HepG2 (cell line): ENCODE data around the gene RAD54L. TPM values are rescaled to one million over a fixed set of nuclear protein-coding genes. Genes with fewer than 3 reads are reported as not detected.

Experiments
- ATAC-seq: fragments of 200-7000 bp; cut with Tn5 transposase; 3 replicates; pipeline ENCODE4 v1.9.1; 2020; ENCODE audit warnings: mild to moderate bottlenecking, moderate library complexity
- BruUV-seq: library from RNA; stranded (reverse); fragments of 400-500 nt; replicated peaks from 2 replicates; lab custom pipeline; 2021; lab: Mats Ljungman, UMichigan
- CTCF ChIA-PET: fragments of 300-600 bp; formaldehyde crosslinking; extraction: SDS; loops from one replicate; lab custom pipeline; 2021; ENCODE audit warnings: low total read pairs, inconsistent platforms, low intra/inter-chr PET ratio; lab: Yijun Ruan, JAX
- POLR2A ChIA-PET: fragments of 350-600 bp; sonication (Branson Sonifier 250); formaldehyde crosslinking; loops from one replicate; lab custom pipeline; 2020; ENCODE audit warnings: antibody characterized with exemption, inconsistent platforms; lab: Yijun Ruan, JAX
- DNase-seq: peaks from one replicate; pipeline ENCODE4 v3.0.0-alpha.2; 2015; ENCODE audit warnings: low spot score
- FAIRE-seq: peaks from 3 replicates; lab custom pipeline; 2011; peaks lifted over from hg19 to GRCh38; lab: Jason Lieb, UNC
- H2AFZ ChIP-seq: one replicate; pipeline ENCODE4 v1.6.1; 2011; ENCODE audit warnings: low read length, inconsistent platforms
- H3K27ac ChIP-seq: fragments of 300-600 bp; 3 replicates; pipeline ENCODE4 v1.8.0; 2011; ENCODE audit warnings: mixed run types, mild to moderate bottlenecking, mixed read lengths, low read length, inconsistent platforms; ENCODE audit not compliant: insufficient read depth; ENCODE audit errors: extremely low read length
- H3K27me3 ChIP-seq, 2 experiments: fragments of 200-600 bp in 1 of 2; 2 replicates in 1 of 2; 3 replicates in 1 of 2; pipeline versions ENCODE4 v1.6.0 to v1.8.0; 2011; ENCODE audit warnings: low read length in 2 of 2, mild to moderate bottlenecking in 2 of 2, moderate library complexity in 2 of 2, inconsistent platforms in 1 of 2; ENCODE audit not compliant: insufficient read depth in 2 of 2, control insufficient read depth in 1 of 2
- H3K36me3 ChIP-seq, 2 experiments: fragments of 200-600 bp in 1 of 2; replicated peaks in 1 of 2; 2 replicates in 1 of 2; 3 replicates in 1 of 2; pipeline versions ENCODE4 v1.5.1 to v1.8.0; 2011; ENCODE audit warnings: low read length in 2 of 2, inconsistent platforms in 1 of 2; ENCODE audit not compliant: insufficient read depth in 2 of 2, control insufficient read depth in 1 of 2
- H3K4me1 ChIP-seq: 2 replicates; pipeline ENCODE4 v1.5.1; 2012; ENCODE audit warnings: low read length, inconsistent platforms; ENCODE audit not compliant: insufficient read depth
- H3K4me2 ChIP-seq: 2 replicates; pipeline ENCODE4 v1.6.0; 2011; ENCODE audit warnings: low read depth, low read length, inconsistent platforms
- H3K4me3 ChIP-seq, 3 experiments: fragments of 200-600 bp in 1 of 3; sonication (generic), shearing (Covaris generic) in 1 of 3; replicated peaks in 1 of 3; 2 replicates each; pipeline ENCODE4 v1.5.1; 2011 to 2016; ENCODE audit warnings: low read length in 3 of 3, inconsistent platforms in 2 of 3, low read depth in 2 of 3, mild to moderate bottlenecking in 2 of 3, control low read depth in 1 of 3, mixed read lengths in 1 of 3; ENCODE audit not compliant: insufficient read depth in 1 of 3
- H3K79me2 ChIP-seq: one replicate; pipeline ENCODE4 v1.6.1; 2011; ENCODE audit warnings: low read length, inconsistent platforms; ENCODE audit not compliant: insufficient read depth
- H3K9ac ChIP-seq: 2 replicates; pipeline ENCODE4 v1.6.0; 2011; ENCODE audit warnings: mild to moderate bottlenecking, low read depth, low read length, inconsistent platforms; ENCODE audit not compliant: insufficient read depth
- H3K9me3 ChIP-seq: 2 replicates; pipeline ENCODE4 v1.5.1; 2012; ENCODE audit warnings: mild to moderate bottlenecking, low read length
- H4K20me1 ChIP-seq: 2 replicates; pipeline ENCODE4 v1.6.0; 2011; ENCODE audit warnings: inconsistent platforms, mild to moderate bottlenecking, low read length, moderate library complexity; ENCODE audit not compliant: insufficient read depth
- AGO2 ChIP-seq: fragments of 200-400 bp; formaldehyde crosslinking; optimal IDR thresholded peaks from 2 replicates; pipeline ENCODE3; 2017; ENCODE audit warnings: mild to moderate bottlenecking, low read depth, low read length, moderate library complexity
- POLR2A ChIP-seq, 2 experiments: IDR thresholded peaks; 2 replicates each; pipeline ENCODE4 v1.6.1; 2011; ENCODE audit warnings: low read depth in 2 of 2, low read length in 2 of 2, mild to moderate bottlenecking in 1 of 2, moderate library complexity in 1 of 2; ENCODE audit not compliant: insufficient read depth in 1 of 2
- RBM22 ChIP-seq: fragments of 200-400 bp; formaldehyde crosslinking; optimal IDR thresholded peaks from 2 replicates; pipeline ENCODE3; 2017; ENCODE audit warnings: mild to moderate bottlenecking, low read length, moderate library complexity
- ZFYVE20 ChIP-seq: sonication (generic); formaldehyde crosslinking; IDR thresholded peaks from 2 replicates; pipeline ENCODE4 v1.8.0; 2023; ENCODE audit warnings: low read depth, mild to moderate bottlenecking, moderate library complexity, missing genetic modification reagents, borderline replicate concordance
- ZNF44 ChIP-seq: sonication (generic); formaldehyde crosslinking; IDR thresholded peaks from 2 replicates; pipeline ENCODE4 v1.5.1; 2020; ENCODE audit warnings: mild to moderate bottlenecking, missing genetic modification reagents
- ZNF687 ChIP-seq: sonication (generic); formaldehyde crosslinking; IDR thresholded peaks from 2 replicates; pipeline ENCODE4 v1.5.1; 2020; ENCODE audit warnings: mild to moderate bottlenecking, missing genetic modification reagents, moderate library complexity
- whole genome bisulfite sequencing: methylation state at CpG from one replicate; pipeline ENCODE4 v1.1.6; 2017; ENCODE audit warnings: low lambda C conversion rate; 5-methylcytosine and 5-hydroxymethylcytosine counted together
- in situ Hi-C: cut with HindIII; loops from 2 replicates; pipeline ENCODE4 v1.10.0; 2017; ENCODE audit warnings: low pct_unique_long_range_greater_than_20kb; ENCODE audit not compliant: extremely low pct_ligation_motif_present
- intact Hi-C: fragments of 100-400 bp; cut with micrococcal nuclease; formaldehyde crosslinking; loops from one replicate; pipeline ENCODE4 v1.10.0; 2022; ENCODE audit not compliant: unreplicated experiment
- polyA plus RNA-seq, 8 experiments: library from polyadenylated mRNA; depleted of rRNA in 3 of 8; stranded (reverse) in 7 of 8; unstranded in 1 of 8; fragments of >200 nt; fragmentation: Illumina TruSeq in 4 of 8; extraction: Trizol in 4 of 8; gene quantifications; 2 replicates each; pipeline versions ENCODE4 v1.2.1 to v1.2.3, GENCODE V29; 2011 to 2016; ENCODE audit warnings: low read depth in 4 of 8, missing spikeins in 1 of 8, mixed read lengths in 1 of 8; ENCODE audit not compliant: insufficient read depth in 1 of 8
- total RNA-seq, 5 experiments: library from RNA; depleted of rRNA; stranded (reverse); fragments of >200 nt; fragmentation: Illumina TruSeq; extraction: Trizol; gene quantifications; 2 replicates each; pipeline ENCODE4 v1.2.3, GENCODE V29; 2016; ENCODE audit warnings: low read depth in 1 of 5

Gene RAD54L
- total and polyA plus RNA-seq, 2 of the 13 experiments (the other 11 are each of a cell fraction or from before 2014, with no cell fraction given), result 10.2 to 30.0 TPM

- 100% methylated on average over 6 of the region's 12 CpGs for WGBS
- no peak overlapping the region for H3K27ac ChIP-seq
- BruUV-seq, result no TSS peak
- POLR2A ChIA-PET, result interaction anchor here (0.6 kb wide), 1 partner anchor 61 kb away, joined by 3 read pairs; no protein-coding TSS in a partner anchor
- ATAC-seq, result peak; percentile 5; the same call in 1 of the 3 replicates
- peaks cover 16 to 68% of the 10 kb centered on the region in 2 experiments for H3K36me3 ChIP-seq
- no peak for FAIRE-seq
- CTCF ChIA-PET, result no interaction called here
- DNase-seq, result no peak
- H3K79me2 ChIP-seq, result no peaks in the 10 kb centered on the region
- no peaks in the 10 kb centered on the region for H3K9me3 ChIP-seq
- in situ Hi-C loops, result no loop called here
- no peaks in the 10 kb centered on the region for H3K27me3 ChIP-seq
- H3K4me3 ChIP-seq, result no peak overlapping the region
- H2AFZ ChIP-seq, result no peak overlapping the region
- TF ChIP-seq AGO2 (peak; percentile 91), ZNF687 (CRISPR knock-in tag) (peak; percentile 19; the same call in 1 of the 2 replicates), ZNF44 (no peak), POLR2A (IDR thresholded peaks at IDR 0.05; ENCODE audit: insufficient read depth in 1 of 2, low read depth in 2 of 2, low read length in 2 of 2) (peak in 1 of 2 experiments; percentile 46; a peak in 3 of 4 replicates), ZFYVE20 (no peak), RBM22 (peak; percentile 65)
- TF ChIP-seq, all 625 proteins: peak for 4
- intact Hi-C loops, result no loop called here
- Histone ChIP-seq H4K20me1 (no peaks in the 10 kb centered on the region), H3K4me2 (no peak overlapping the region), H3K9ac (no peak overlapping the region), H3K4me1 (peaks cover 13% of the 10 kb centered on the region)
These were observed 31.2 kb downstream of the RAD54L start for GRCh38 chr1:46278807-46279206.
